Neural progenitor cell (in vitro differentiated cells): ENCODE measurements around the gene ERGIC1. TPM values are rescaled to one million over a fixed set of nuclear protein-coding genes. Genes with fewer than 3 reads are reported as not detected.

Experiments used
- DNase-seq: peaks from one replicate; pipeline ENCODE4 v3.0.0-alpha.2; 2016; ENCODE audit warnings: low spot score
- H2AFZ ChIP-seq: fragments of 200-600 bp; sonication (generic); replicated peaks from 2 replicates; pipeline ENCODE4 v1.6.1; 2016; ENCODE audit warnings: antibody characterized with exemption
- H3F3A ChIP-seq: fragments of 200-600 bp; sonication (generic); 2 replicates; pipeline ENCODE4 v1.6.1; 2016; ENCODE audit warnings: antibody characterized with exemption, low read depth
- H3K27ac ChIP-seq: fragments of 200-600 bp; sonication (generic); 2 replicates; pipeline ENCODE4 v1.5.1; 2016; ENCODE audit warnings: mild to moderate bottlenecking
- H3K27me3 ChIP-seq: fragments of 200-600 bp; sonication (generic); 2 replicates; pipeline ENCODE4 v1.6.1; 2016; ENCODE audit warnings: mild to moderate bottlenecking, moderate library complexity
- H3K36me3 ChIP-seq: fragments of 200-600 bp; sonication (generic); 2 replicates; pipeline ENCODE4 v1.5.1; 2016
- H3K4me1 ChIP-seq: fragments of 200-600 bp; sonication (generic); 2 replicates; pipeline ENCODE4 v1.6.1; 2016; ENCODE audit warnings: mixed run types
- H3K4me2 ChIP-seq: fragments of 200-600 bp; sonication (generic); 2 replicates; pipeline ENCODE4 v1.6.1; 2016
- H3K4me3 ChIP-seq: fragments of 200-600 bp; sonication (generic); 2 replicates; pipeline ENCODE4 v1.5.1; 2016
- H3K79me2 ChIP-seq: fragments of 200-600 bp; sonication (generic); 2 replicates; pipeline ENCODE4 v1.6.1; 2016; ENCODE audit warnings: low read depth
- H3K9ac ChIP-seq: fragments of 200-600 bp; sonication (generic); 2 replicates; pipeline ENCODE4 v1.6.1; 2016
- H3K9me3 ChIP-seq: fragments of 200-600 bp; sonication (generic); 2 replicates; pipeline ENCODE4 v1.5.1; 2016; ENCODE audit warnings: low read depth
- H4K20me1 ChIP-seq: fragments of 200-600 bp; sonication (generic); 2 replicates; pipeline ENCODE4 v1.6.1; 2016; ENCODE audit warnings: low read depth
- H3K27ac Mint-ChIP-seq: 3 replicates; pipeline ENCODE4 v1.8.0; 2021; ENCODE audit warnings: mixed read lengths
- H3K27me3 Mint-ChIP-seq: 2 replicates; pipeline ENCODE4 v1.8.0; 2022; ENCODE audit warnings: low read depth, mild to moderate bottlenecking, inconsistent platforms, moderate library complexity, mixed read lengths; ENCODE audit not compliant: insufficient read depth
- H3K36me3 Mint-ChIP-seq: 3 replicates; pipeline ENCODE4 v1.8.0; 2021; ENCODE audit warnings: mixed read lengths
- H3K4me1 Mint-ChIP-seq: 3 replicates; pipeline ENCODE4 v1.8.0; 2021; ENCODE audit warnings: mixed read lengths
- H3K4me3 Mint-ChIP-seq: 3 replicates; pipeline ENCODE4 v1.8.0; 2021; ENCODE audit warnings: mild to moderate bottlenecking, moderate library complexity, mixed read lengths
- H3K9me3 Mint-ChIP-seq: 3 replicates; pipeline ENCODE4 v1.8.0; 2020; ENCODE audit warnings: mixed read lengths
- EZH2 ChIP-seq: fragments of 200-600 bp; sonication (generic); IDR thresholded peaks from 2 replicates; pipeline ENCODE4 v1.6.1; 2017; ENCODE audit warnings: antibody characterized with exemption, mild to moderate bottlenecking, moderate library complexity
- EZH2phosphoT487 ChIP-seq: fragments of 200-600 bp; sonication (generic); IDR thresholded peaks from 2 replicates; pipeline ENCODE4 v1.6.1; 2017; ENCODE audit warnings: antibody characterized with exemption
- small RNA-seq: library from RNA; depleted of rRNA; stranded (forward); fragments of <200 nt; gene quantifications from one replicate; pipeline ENCODE3, GENCODE V24; 2015
- total RNA-seq: library from RNA; depleted of rRNA; stranded (reverse); fragments of >200 nt; gene quantifications from 2 replicates; pipeline ENCODE4 v1.2.3, GENCODE V29; 2015; ENCODE audit warnings: low replicate concordance
- TF ChIP-seq, protein P1 (sequence below): fragments of 200-600 bp; sonication (generic); IDR thresholded peaks from 2 replicates; pipeline ENCODE4 v1.5.1; 2017; ENCODE audit warnings: antibody characterized with exemption, mild to moderate bottlenecking

ERGIC1 gene
- total RNA-seq, 1 donor from 2014 or later, result 28.7 TPM

DNA sequence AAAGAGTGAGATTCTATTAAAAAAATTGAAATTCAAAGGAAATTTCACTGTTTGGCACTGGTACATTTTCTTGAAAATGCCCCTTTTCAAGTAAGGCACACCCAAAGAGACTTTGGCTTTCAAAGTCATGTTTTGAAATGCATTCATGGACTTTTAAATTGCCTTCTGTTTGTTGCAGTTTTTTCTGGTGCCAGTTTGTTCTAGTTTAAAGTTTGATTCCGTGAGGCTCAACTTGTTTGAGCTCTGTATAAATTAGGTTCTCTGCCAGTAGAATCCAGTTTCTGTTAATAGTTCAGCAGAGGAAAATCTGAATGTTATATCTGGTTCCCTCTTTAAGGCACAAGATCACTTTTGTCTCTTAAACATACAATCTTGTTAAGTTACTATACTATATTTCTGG, 165.9 kb downstream of the ERGIC1 start:
- H3K9me3 Mint-ChIP-seq, result no peaks in the 10 kb centered on the region
- Histone ChIP-seq H3K9me3 (no peaks in the 10 kb centered on the region), H3F3A (no peaks in the 10 kb centered on the region), H2AFZ (no peak overlapping the region), H3K27me3 (no peaks in the 10 kb centered on the region), H3K79me2 (peaks cover 55% of the 10 kb centered on the region), H3K4me3 (no peak overlapping the region), H3K4me2 (no peak overlapping the region), H3K27ac (no peak overlapping the region), H3K4me1 (peaks cover 14% of the 10 kb centered on the region), H4K20me1 (peaks cover 23% of the 10 kb centered on the region), H3K9ac (no peak overlapping the region), H3K36me3 (peaks cover 10% of the 10 kb centered on the region)
- no peak for TF ChIP-seq EZH2
- no peak for TF ChIP-seq EZH2phosphoT487
- TF ChIP-seq, protein P1, sequence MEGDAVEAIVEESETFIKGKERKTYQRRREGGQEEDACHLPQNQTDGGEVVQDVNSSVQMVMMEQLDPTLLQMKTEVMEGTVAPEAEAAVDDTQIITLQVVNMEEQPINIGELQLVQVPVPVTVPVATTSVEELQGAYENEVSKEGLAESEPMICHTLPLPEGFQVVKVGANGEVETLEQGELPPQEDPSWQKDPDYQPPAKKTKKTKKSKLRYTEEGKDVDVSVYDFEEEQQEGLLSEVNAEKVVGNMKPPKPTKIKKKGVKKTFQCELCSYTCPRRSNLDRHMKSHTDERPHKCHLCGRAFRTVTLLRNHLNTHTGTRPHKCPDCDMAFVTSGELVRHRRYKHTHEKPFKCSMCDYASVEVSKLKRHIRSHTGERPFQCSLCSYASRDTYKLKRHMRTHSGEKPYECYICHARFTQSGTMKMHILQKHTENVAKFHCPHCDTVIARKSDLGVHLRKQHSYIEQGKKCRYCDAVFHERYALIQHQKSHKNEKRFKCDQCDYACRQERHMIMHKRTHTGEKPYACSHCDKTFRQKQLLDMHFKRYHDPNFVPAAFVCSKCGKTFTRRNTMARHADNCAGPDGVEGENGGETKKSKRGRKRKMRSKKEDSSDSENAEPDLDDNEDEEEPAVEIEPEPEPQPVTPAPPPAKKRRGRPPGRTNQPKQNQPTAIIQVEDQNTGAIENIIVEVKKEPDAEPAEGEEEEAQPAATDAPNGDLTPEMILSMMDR, result no peak
- peaks cover 7% of the 10 kb centered on the region for H3K4me1 Mint-ChIP-seq
- no peak for DNase-seq
- peaks cover 4% of the 10 kb centered on the region for H3K27me3 Mint-ChIP-seq
- peaks cover 10% of the 10 kb centered on the region for H3K36me3 Mint-ChIP-seq
- H3K27ac Mint-ChIP-seq, result no peak overlapping the region
- H3K4me3 Mint-ChIP-seq, result no peak overlapping the region

DNA sequence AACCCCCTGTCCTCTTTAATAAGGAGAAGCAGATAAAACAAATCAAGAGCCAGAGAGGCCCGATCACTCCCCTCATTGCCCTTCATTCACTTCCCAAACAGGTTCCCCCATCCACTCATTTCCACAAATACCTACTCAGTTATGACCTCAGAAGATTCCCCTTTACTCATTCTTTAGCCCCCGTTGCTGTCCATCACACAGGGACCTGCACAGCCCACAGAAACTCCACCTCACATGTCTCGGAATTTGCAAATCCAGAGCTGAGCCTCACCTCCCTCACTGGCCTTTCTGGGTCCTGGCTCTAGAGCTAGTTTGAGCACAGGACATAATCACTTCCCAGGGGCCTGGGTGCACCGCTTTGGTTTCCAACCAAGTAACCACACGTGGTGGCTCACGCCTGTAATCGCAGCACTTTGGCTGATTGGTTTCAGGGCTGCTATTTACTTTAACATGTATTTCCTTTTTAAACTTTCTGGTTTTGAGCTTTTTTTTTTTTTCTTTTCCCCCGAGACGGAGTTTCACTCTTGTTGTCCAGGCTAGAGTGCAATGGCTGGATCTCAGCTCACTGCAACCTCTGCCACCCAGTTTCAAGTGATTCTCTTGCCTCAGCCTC, 167.3 kb downstream of the ERGIC1 start:
- H3K4me1 Mint-ChIP-seq, result peaks cover 7% of the 10 kb centered on the region
- no peak for DNase-seq
- H3K27me3 ChIP-seq, result no peaks in the 10 kb centered on the region
- H3K36me3 ChIP-seq, result peaks cover 4% of the 10 kb centered on the region
- peaks cover 5% of the 10 kb centered on the region for H3K36me3 Mint-ChIP-seq
- TF ChIP-seq, protein P1, result no peak
- no peak for TF ChIP-seq EZH2phosphoT487
- TF ChIP-seq EZH2, result no peak
- no peaks in the 10 kb centered on the region for H3K9me3 ChIP-seq
- H3K27me3 Mint-ChIP-seq, result peaks cover 2% of the 10 kb centered on the region
- no peak overlapping the region for H3K4me2 ChIP-seq
- H3K4me3 ChIP-seq, result no peak overlapping the region
- no peaks in the 10 kb centered on the region for H3K9me3 Mint-ChIP-seq
- no peak overlapping the region for H3K27ac Mint-ChIP-seq
- H3K9ac ChIP-seq, result no peak overlapping the region
- H3K4me3 Mint-ChIP-seq, result no peak overlapping the region
- H3K27ac ChIP-seq, result no peak overlapping the region
- peaks cover 14% of the 10 kb centered on the region for H3K4me1 ChIP-seq
- H4K20me1 ChIP-seq, result peaks cover 23% of the 10 kb centered on the region
- no peaks in the 10 kb centered on the region for H3F3A ChIP-seq
- peaks cover 68% of the 10 kb centered on the region for H3K79me2 ChIP-seq
- H2AFZ ChIP-seq, result no peak overlapping the region

Small RNA genes lying within 50 kb of the gene (small RNA-seq; reads per million reads assigned to genes)
- not detected for gene AC022217.4

Other genes starting within 250 kb of the ERGIC1 start
- 12.1 and 20.2 TPM in 2 replicates for gene NEURL1B, start 193.0 kb upstream of the ERGIC1 start, total RNA-seq
- gene DUSP1, start 63.1 kb upstream of the ERGIC1 start, total RNA-seq, result 4.2 and 12.8 TPM in 2 replicates
- gene RPL26L1, start 125.2 kb downstream of the ERGIC1 start, total RNA-seq, result 55.7 and 99.3 TPM in 2 replicates
- gene ATP6V0E1, start 149.5 kb downstream of the ERGIC1 start, total RNA-seq, result 43.7 and 72.4 TPM in 2 replicates
- 13.0 and 14.3 TPM in 2 replicates for gene CREBRF, start 222.1 kb downstream of the ERGIC1 start, total RNA-seq